Mesenchymal stem cell (in vitro differentiated cells and primary cell): ENCODE measurements around the gene LCLAT1.

Experiments used
- DNase-seq: peaks from one replicate; pipeline ENCODE4 v3.0.0-alpha.2; 2013
- H2AFZ ChIP-seq: one replicate; pipeline ENCODE4 v1.6.1; 2013; ENCODE audit warnings: low read depth, mild to moderate bottlenecking, control low read depth, inconsistent platforms, low read length, moderate library complexity
- H2AK5ac ChIP-seq: 2 replicates; pipeline ENCODE4 v1.6.1; 2013; ENCODE audit warnings: low read length, moderate library complexity, mild to moderate bottlenecking, inconsistent platforms; ENCODE audit not compliant: severe bottlenecking
- H2BK120ac ChIP-seq: one replicate; pipeline ENCODE4 v1.6.1; 2013; ENCODE audit warnings: low read depth, mild to moderate bottlenecking, inconsistent platforms, low read length, moderate library complexity
- H2BK12ac ChIP-seq, 2 experiments: one replicate each; pipeline ENCODE4 v1.6.1; 2013; ENCODE audit warnings: inconsistent platforms in 2 of 2, low read length in 2 of 2, mild to moderate bottlenecking in 2 of 2, moderate library complexity in 2 of 2, control low read depth in 1 of 2
- H2BK15ac ChIP-seq: one replicate; pipeline ENCODE4 v1.6.1; 2013; ENCODE audit warnings: mild to moderate bottlenecking, low read depth, inconsistent platforms; ENCODE audit not compliant: poor library complexity, severe bottlenecking
- H2BK5ac ChIP-seq: 2 replicates; pipeline ENCODE4 v1.6.1; 2013; ENCODE audit warnings: low read depth, mild to moderate bottlenecking, low read length, control low read depth, inconsistent platforms; ENCODE audit not compliant: poor library complexity, severe bottlenecking
- H3K14ac ChIP-seq, 2 experiments: one replicate each; pipeline ENCODE4 v1.6.1; 2013; ENCODE audit warnings: inconsistent platforms in 2 of 2, low read length in 2 of 2, control low read depth in 1 of 2, mild to moderate bottlenecking in 1 of 2, moderate library complexity in 1 of 2
- H3K18ac ChIP-seq, 2 experiments: one replicate each; pipeline ENCODE4 v1.6.1; 2013; ENCODE audit warnings: inconsistent platforms in 2 of 2, low read length in 2 of 2, control low read depth in 1 of 2, low read depth in 1 of 2, mild to moderate bottlenecking in 1 of 2
- H3K23ac ChIP-seq, 2 experiments: one replicate each; pipeline ENCODE4 v1.6.1; 2013; ENCODE audit warnings: inconsistent platforms in 2 of 2, low read length in 2 of 2, mild to moderate bottlenecking in 2 of 2, moderate library complexity in 2 of 2, control low read depth in 1 of 2
- H3K27ac ChIP-seq: 2 replicates; pipeline ENCODE4 v1.5.1; 2013; ENCODE audit warnings: mild to moderate bottlenecking, moderate library complexity, low read length, control low read depth, inconsistent platforms; ENCODE audit not compliant: poor library complexity, severe bottlenecking
- H3K27me3 ChIP-seq, 2 experiments: 2 replicates each; pipeline versions ENCODE4 v1.6.1 to v1.7.0; 2013; ENCODE audit warnings: low read length in 2 of 2, mild to moderate bottlenecking in 2 of 2, moderate library complexity in 2 of 2, control low read depth in 1 of 2, inconsistent platforms in 1 of 2; ENCODE audit not compliant: control insufficient read depth in 1 of 2, insufficient read depth in 1 of 2
- H3K36me3 ChIP-seq, 2 experiments: 2 replicates each; pipeline versions ENCODE4 v1.6.1 to v1.7.0; 2013; ENCODE audit warnings: low read length in 2 of 2, control low read depth in 1 of 2, inconsistent platforms in 1 of 2, low read depth in 1 of 2, mild to moderate bottlenecking in 1 of 2; ENCODE audit not compliant: insufficient read depth in 2 of 2, control insufficient read depth in 1 of 2
- H3K4ac ChIP-seq, 2 experiments: one replicate each; pipeline ENCODE4 v1.6.1; 2013; ENCODE audit warnings: inconsistent platforms in 2 of 2, low read length in 2 of 2, mild to moderate bottlenecking in 2 of 2, moderate library complexity in 2 of 2, control low read depth in 1 of 2, low read depth in 1 of 2
- H3K4me1 ChIP-seq: 2 replicates; pipeline ENCODE4 v1.6.1; 2013; ENCODE audit warnings: low read depth, low read length, control low read depth; ENCODE audit not compliant: control insufficient read depth, insufficient read depth
- H3K4me2 ChIP-seq: 2 replicates; pipeline ENCODE4 v1.6.1; 2013; ENCODE audit warnings: low read length, mild to moderate bottlenecking, inconsistent platforms; ENCODE audit not compliant: poor library complexity, severe bottlenecking
- H3K4me3 ChIP-seq, 2 experiments: 2 replicates each; pipeline versions ENCODE4 v1.5.1 to v1.7.0; 2013; ENCODE audit warnings: low read length in 2 of 2, mild to moderate bottlenecking in 2 of 2, control low read depth in 1 of 2, low read depth in 1 of 2; ENCODE audit not compliant: insufficient read depth in 1 of 2
- H3K79me1 ChIP-seq: replicated peaks from 2 replicates; pipeline ENCODE4 v1.6.1; 2013; ENCODE audit warnings: mild to moderate bottlenecking, control low read depth, low read length, inconsistent platforms; ENCODE audit not compliant: poor library complexity, severe bottlenecking
- H3K9ac ChIP-seq: 2 replicates; pipeline ENCODE4 v1.7.0; 2013; ENCODE audit warnings: mild to moderate bottlenecking, low read length, moderate library complexity
- H3K9me3 ChIP-seq: 2 replicates; pipeline ENCODE4 v1.7.0; 2013; ENCODE audit warnings: mild to moderate bottlenecking, low read length; ENCODE audit not compliant: control insufficient read depth
- H4K8ac ChIP-seq: one replicate; pipeline ENCODE4 v1.6.1; 2013; ENCODE audit warnings: inconsistent platforms, mild to moderate bottlenecking, low read length, moderate library complexity
- H4K91ac ChIP-seq: one replicate; pipeline ENCODE4 v1.6.1; 2013; ENCODE audit warnings: mild to moderate bottlenecking, low read length, inconsistent platforms
- WGBS: methylation state at CpG from one replicate; pipeline ENCODE4 v1.1.7; 2013; ENCODE audit warnings: mixed read lengths; 5-methylcytosine and 5-hydroxymethylcytosine counted together

LCLAT1 gene

DNA sequence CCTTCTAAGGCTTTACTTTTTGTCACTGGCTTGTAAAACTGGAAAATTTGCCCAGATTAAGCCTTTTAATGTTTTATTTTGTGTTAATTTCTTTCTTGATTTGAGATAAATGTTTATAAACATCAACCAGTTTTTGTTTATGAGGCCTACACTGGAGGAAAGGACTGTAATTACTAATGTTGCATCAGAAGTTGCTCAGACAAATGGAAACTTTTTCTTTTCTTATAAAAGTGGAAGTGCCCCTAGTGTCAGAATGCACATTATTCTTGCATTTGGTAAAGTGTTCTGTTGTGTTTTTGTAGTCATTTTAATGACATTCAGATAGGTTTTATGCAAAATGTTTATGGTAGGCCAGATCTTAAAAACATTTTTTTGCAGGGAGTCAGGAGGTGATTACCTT lies 25.3 kb downstream of the LCLAT1 start:
- Histone ChIP-seq H2BK12ac (no peak overlapping the region), H3K18ac (no peak overlapping the region), H3K27ac (no peak overlapping the region), H2AFZ (no peak overlapping the region), H3K9ac (peak overlapping the region; percentile 22), H3K4me1 (peaks cover 3% of the 10 kb centered on the region), H3K14ac (no peak overlapping the region), H2BK15ac (no peak overlapping the region), H2AK5ac (no peak overlapping the region), H3K4me3 (no peak overlapping the region), H3K9me3 (peaks cover 6% of the 10 kb centered on the region), H3K27me3 (no peaks in the 10 kb centered on the region), H4K8ac (no peak overlapping the region), H3K4ac (no peak overlapping the region), H3K23ac (no peak overlapping the region), H2BK5ac (no peak overlapping the region), H3K36me3 (no peaks in the 10 kb centered on the region), H3K4me2 (no peak overlapping the region), H3K79me1 (peaks cover 21% of the 10 kb centered on the region), H2BK120ac (no peak overlapping the region), H4K91ac (no peak overlapping the region)
- peak; percentile 60 for DNase-seq

DNA sequence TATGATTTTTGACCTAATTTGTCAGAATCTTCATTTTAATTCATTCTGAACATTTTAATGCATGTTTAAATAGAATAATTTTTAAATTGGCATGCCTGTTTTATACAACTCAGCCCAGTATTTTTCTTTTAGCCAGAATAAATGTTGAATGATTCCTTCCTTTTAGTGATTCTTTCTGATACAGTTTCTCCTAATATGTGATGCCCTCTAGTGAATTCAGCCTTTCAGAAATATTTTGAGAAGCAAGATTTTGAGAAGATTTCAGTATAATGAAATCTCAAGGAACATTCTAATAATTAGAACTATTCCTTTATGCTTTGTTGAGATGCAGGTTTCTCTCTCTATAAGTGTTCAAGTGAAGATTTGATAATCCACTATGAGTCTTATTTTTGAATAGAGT lies 28.5 kb downstream of the LCLAT1 start:
- no peaks in the 10 kb centered on the region for H3K27me3 ChIP-seq
- no peak overlapping the region for H4K91ac ChIP-seq
- no peak overlapping the region for H3K4ac ChIP-seq
- no peak for DNase-seq
- no peak overlapping the region for H3K23ac ChIP-seq
- H2AFZ ChIP-seq, result no peak overlapping the region
- no peaks in the 10 kb centered on the region for H3K36me3 ChIP-seq
- H2BK15ac ChIP-seq, result no peak overlapping the region
- no peak overlapping the region for H3K4me2 ChIP-seq
- H2AK5ac ChIP-seq, result no peak overlapping the region
- no peak overlapping the region for H3K18ac ChIP-seq
- no peak overlapping the region for H3K14ac ChIP-seq
- H3K27ac ChIP-seq, result no peak overlapping the region
- no peak overlapping the region for H3K4me3 ChIP-seq
- no peak overlapping the region for H2BK5ac ChIP-seq
- H2BK120ac ChIP-seq, result no peak overlapping the region
- H4K8ac ChIP-seq, result no peak overlapping the region
- no peak overlapping the region for H3K9ac ChIP-seq
- H2BK12ac ChIP-seq, result no peak overlapping the region
- no peaks in the 10 kb centered on the region for H3K4me1 ChIP-seq
- H3K9me3 ChIP-seq, result no peaks in the 10 kb centered on the region
- peaks cover 20% of the 10 kb centered on the region for H3K79me1 ChIP-seq

DNA sequence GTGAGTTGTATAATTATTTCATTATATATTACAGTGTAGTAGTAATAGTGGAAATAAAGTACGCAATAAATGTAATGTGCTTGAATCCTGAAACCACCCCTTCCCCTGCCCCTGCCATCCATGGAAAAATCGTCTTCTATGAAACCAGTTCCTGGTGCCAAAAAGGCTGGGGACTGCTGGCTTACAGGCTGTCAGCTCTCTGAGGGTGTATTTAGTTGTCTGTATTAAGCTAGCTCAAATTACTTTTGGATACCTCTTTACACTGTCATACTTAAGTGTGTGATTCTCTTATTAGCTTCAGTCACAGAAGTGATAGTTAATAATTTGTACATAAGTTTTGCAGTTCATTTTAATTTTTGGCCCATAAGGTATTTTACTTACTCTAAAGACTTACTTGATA lies 29.6 kb downstream of the LCLAT1 start:
- no peak overlapping the region for H2BK15ac ChIP-seq
- 83% methylated on average over 1 of the region's 2 CpGs for WGBS
- H3K23ac ChIP-seq, result no peak overlapping the region
- H3K4me3 ChIP-seq, result no peak overlapping the region
- H3K36me3 ChIP-seq, result no peaks in the 10 kb centered on the region
- H3K79me1 ChIP-seq, result peaks cover 24% of the 10 kb centered on the region
- no peaks in the 10 kb centered on the region for H3K27me3 ChIP-seq
- H3K27ac ChIP-seq, result no peak overlapping the region
- no peak overlapping the region for H2AFZ ChIP-seq
- no peak overlapping the region for H3K4me2 ChIP-seq
- DNase-seq, result no peak
- H3K4ac ChIP-seq, result no peak overlapping the region
- H2BK12ac ChIP-seq, result no peak overlapping the region
- no peak overlapping the region for H3K14ac ChIP-seq
- no peak overlapping the region for H2BK120ac ChIP-seq
- no peak overlapping the region for H2AK5ac ChIP-seq
- H3K9ac ChIP-seq, result no peak overlapping the region
- H3K4me1 ChIP-seq, result peaks cover 2% of the 10 kb centered on the region
- H3K9me3 ChIP-seq, result no peaks in the 10 kb centered on the region
- H4K8ac ChIP-seq, result no peak overlapping the region
- no peak overlapping the region for H2BK5ac ChIP-seq
- H3K18ac ChIP-seq, result no peak overlapping the region
- no peak overlapping the region for H4K91ac ChIP-seq

GRCh38 chr2:30480703-30481322 lies 33.8 kb downstream of the LCLAT1 start:
- Histone ChIP-seq H2BK120ac (no peak overlapping the region), H4K8ac (no peak overlapping the region), H2BK15ac (no peak overlapping the region), H3K36me3 (no peaks in the 10 kb centered on the region), H3K14ac (no peak overlapping the region), H3K4me2 (no peak overlapping the region), H3K79me1 (peaks cover 11% of the 10 kb centered on the region), H3K4me3 (no peak overlapping the region), H3K9me3 (no peaks in the 10 kb centered on the region), H3K27ac (no peak overlapping the region), H2AK5ac (peak overlapping the region; percentile 88), H3K18ac (no peak overlapping the region), H2BK12ac (no peak overlapping the region), H4K91ac (no peak overlapping the region), H2AFZ (no peak overlapping the region), H3K9ac (no peak overlapping the region), H3K23ac (no peak overlapping the region), H2BK5ac (no peak overlapping the region), H3K27me3 (no peaks in the 10 kb centered on the region), H3K4me1 (peaks cover 2% of the 10 kb centered on the region), H3K4ac (no peak overlapping the region)
- WGBS, result 69% methylated on average over 5 of the region's 6 CpGs
- DNase-seq, result no peak
